ENCODE data around the gene IP6K2.
"Not testable (repeated sequence)": the region's sequence is repeated elsewhere in the genome, so short reads cannot be mapped to it uniquely, and the experiment has no call there.

The IP6K2 gene

DNA sequence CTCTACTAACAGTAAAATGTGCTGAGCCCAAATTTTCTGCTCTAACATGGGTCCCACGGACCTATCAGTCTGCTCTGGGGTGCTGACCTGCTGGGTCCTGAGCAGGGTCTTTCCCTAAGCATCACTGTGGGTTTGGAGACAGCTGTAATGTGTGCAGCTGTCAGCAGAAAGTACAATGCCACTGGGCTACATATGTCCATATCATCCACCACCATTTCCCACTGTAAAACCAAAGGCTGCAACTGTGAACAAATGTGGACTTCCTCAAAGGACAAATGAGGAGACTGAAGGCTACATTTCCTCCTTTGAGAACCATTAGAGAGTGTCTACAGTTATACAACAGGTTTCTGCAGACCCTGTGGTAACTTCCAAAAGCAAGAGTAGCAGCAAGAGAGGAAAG lies 33.8 kb upstream of the IP6K2 start:
- TF ChIP-seq, protein P1, sequence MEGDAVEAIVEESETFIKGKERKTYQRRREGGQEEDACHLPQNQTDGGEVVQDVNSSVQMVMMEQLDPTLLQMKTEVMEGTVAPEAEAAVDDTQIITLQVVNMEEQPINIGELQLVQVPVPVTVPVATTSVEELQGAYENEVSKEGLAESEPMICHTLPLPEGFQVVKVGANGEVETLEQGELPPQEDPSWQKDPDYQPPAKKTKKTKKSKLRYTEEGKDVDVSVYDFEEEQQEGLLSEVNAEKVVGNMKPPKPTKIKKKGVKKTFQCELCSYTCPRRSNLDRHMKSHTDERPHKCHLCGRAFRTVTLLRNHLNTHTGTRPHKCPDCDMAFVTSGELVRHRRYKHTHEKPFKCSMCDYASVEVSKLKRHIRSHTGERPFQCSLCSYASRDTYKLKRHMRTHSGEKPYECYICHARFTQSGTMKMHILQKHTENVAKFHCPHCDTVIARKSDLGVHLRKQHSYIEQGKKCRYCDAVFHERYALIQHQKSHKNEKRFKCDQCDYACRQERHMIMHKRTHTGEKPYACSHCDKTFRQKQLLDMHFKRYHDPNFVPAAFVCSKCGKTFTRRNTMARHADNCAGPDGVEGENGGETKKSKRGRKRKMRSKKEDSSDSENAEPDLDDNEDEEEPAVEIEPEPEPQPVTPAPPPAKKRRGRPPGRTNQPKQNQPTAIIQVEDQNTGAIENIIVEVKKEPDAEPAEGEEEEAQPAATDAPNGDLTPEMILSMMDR (conservative IDR thresholded peaks at IDR 0.05; ENCODE audit: control insufficient read depth, insufficient read depth, low read depth, low read length): no peak
- no peak for DNase-seq (ENCODE audit: low read depth)
- H3K4me3 ChIP-seq (ENCODE audit: control insufficient read depth, low read depth, low read length): no peak overlapping the region

DNA sequence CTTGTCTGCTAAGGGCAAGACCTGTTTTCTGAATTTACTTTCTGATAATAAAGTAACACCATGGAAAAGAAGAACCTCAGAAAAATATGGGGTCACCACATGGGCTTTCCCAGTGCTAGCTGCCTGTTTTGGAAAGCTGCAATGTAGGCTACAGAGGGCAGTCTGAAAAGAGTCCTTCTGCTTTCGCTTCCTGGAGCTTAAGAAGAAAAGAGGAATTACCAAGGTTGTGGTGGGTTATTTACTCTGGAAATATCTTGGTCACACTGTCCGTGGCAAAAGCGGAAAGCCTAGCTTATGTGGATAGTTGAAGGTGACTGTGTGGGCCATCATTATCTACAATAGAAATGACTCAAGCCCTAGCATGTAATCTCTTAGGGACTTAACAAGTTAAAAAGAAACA lies 31.7 kb upstream of the IP6K2 start:
- TF ChIP-seq, protein P1 (conservative IDR thresholded peaks at IDR 0.05; ENCODE audit: control insufficient read depth, insufficient read depth, low read depth, low read length): no peak
- H3K4me3 ChIP-seq (ENCODE audit: control insufficient read depth, low read depth, low read length): no peak overlapping the region
- no peak for DNase-seq (ENCODE audit: low read depth)

DNA sequence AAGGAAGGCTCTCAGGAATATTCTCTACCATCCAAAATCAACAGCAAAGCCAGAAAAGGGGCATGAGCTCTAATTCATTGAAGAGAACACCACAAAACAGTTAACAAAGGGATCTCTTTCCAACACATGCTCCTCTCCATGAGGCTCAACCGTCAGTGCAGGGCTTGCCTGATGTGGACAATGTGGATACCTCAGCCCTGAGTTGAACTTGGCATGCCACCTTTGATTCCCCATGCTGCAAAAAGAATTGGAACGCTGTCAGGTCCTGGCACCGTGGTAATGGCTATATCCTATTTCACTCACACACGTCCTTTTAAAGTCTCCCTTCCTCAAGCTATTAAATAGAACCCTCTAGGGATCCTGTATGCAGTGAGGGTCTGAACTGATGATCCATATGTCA lies 30.7 kb upstream of the IP6K2 start:
- TF ChIP-seq, protein P1 (conservative IDR thresholded peaks at IDR 0.05; ENCODE audit: control insufficient read depth, insufficient read depth, low read depth, low read length): no peak
- no peak overlapping the region for H3K4me3 ChIP-seq (ENCODE audit: control insufficient read depth, low read depth, low read length)
- no peak for DNase-seq (ENCODE audit: low read depth)

DNA sequence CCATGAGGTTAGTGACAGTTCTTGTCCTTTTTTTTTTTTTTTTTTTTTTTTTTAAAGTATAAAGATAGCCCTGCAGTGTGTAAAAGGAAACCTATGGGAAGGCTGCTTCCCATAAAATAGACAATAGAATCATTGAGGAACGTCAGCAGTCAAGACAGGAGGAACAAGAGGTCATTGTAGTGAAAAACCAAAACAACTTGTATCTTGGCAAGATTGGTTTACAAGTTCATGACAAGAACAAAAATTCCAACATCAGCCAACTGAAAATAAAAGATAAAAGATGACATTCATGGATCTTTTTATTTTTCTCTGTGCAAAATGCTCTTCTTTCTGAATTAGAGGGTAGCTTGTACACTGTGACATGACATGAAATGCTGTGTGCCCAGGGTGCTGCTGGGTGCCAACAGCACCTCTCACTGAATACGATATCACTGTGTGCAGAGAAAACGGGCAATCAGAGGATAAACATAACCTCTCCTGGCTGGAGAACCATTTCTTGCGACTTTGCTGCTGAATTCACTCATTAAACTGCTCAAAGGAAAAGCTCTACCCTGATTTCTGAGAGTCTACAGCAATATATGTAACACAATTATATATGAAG lies 30.1 kb upstream of the IP6K2 start:
- H3K4me3 ChIP-seq (ENCODE audit: control insufficient read depth, low read depth, low read length): no peak overlapping the region
- TF ChIP-seq, protein P1 (conservative IDR thresholded peaks at IDR 0.05; ENCODE audit: control insufficient read depth, insufficient read depth, low read depth, low read length): no peak
- no peak for DNase-seq (ENCODE audit: low read depth)

GRCh38 chr3:48743773-48744172 lies 26.8 kb upstream of the IP6K2 start:
- DNase-seq (ENCODE audit: low read depth): no peak
- no peak overlapping the region for H3K4me3 ChIP-seq (ENCODE audit: control insufficient read depth, low read depth, low read length)
- TF ChIP-seq, protein P1 (conservative IDR thresholded peaks at IDR 0.05; ENCODE audit: control insufficient read depth, insufficient read depth, low read depth, low read length): no peak

DNA sequence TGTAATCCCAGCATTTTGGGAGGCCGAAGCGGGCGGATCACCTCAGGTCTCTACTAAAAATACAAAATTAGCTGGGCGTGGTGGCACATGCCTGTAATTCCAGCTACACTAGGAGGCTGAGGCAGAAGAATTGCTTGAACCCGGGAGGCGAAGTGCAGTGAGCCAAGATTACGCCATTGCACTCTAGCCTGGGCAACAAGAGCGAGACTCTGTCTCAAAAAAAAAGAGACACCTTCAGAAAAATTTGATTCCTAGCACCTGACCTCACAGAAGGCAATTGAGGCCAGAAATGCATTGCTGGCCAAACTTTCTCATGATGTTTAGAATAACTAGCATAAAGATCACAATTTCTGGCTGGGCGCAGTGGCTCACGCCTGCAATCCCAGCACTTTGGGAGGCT lies 24.2 kb upstream of the IP6K2 start:
- not testable (repeated sequence) for DNase-seq (ENCODE audit: low read depth); H3K4me3 ChIP-seq (ENCODE audit: control insufficient read depth, low read depth, low read length)

DNA sequence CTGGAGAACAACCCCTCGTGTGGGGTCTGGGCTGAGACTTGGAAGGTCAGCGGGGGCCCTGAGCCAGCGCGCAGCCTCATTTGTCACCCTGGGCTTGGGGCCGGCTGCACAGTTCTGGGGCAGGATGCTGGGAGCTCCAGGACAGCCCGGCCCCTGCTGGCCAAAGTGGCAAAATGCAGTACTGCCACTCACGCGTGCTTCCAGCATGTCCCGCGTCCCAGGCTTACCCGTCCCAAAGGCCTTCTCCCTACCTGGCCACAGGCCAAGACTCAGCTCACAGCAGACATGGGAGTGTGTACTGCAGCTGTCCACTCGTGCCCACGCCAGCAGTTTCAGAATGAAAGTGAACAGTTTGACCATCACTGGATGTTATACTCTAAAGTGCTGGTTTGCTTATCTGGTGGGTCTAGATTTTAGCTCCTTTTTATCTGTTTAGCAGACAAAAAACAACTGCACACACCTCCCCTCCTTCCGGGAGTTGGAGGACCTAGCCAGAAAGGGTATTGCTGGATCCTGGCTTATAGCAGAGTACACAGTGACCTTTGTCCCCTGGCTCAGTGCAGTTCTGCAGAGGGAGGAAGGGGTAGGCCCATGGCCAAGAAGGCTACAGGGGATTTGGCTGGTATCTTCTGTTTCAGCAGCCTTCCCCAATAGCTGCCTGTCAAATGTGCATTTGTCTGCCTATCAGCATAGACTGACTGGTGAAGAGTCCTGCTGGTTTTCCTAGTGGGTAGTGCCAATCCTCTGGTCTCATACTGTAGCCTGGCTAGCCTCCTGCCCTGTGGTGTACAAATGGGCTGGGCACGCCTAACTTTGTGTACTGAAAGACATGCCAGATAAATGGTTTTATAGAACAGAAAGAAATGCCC lies 23.2 kb upstream of the IP6K2 start:
- DNase-seq (ENCODE audit: low read depth): peak; percentile 79
- TF ChIP-seq, protein P1 (conservative IDR thresholded peaks at IDR 0.05; ENCODE audit: control insufficient read depth, insufficient read depth, low read depth, low read length): peak; percentile 80
- no peak overlapping the region for H3K4me3 ChIP-seq (ENCODE audit: control insufficient read depth, low read depth, low read length)
